Liver (tissue), 9 donors: ENCODE results near the gene USP40. TPM values are rescaled to one million over a fixed set of nuclear protein-coding genes. Genes with fewer than 3 reads are reported as not detected.

ENCODE experiments used
- DNase-seq: peaks from one replicate; pipeline ENCODE4 v3.0.0-alpha.2; 2017; ENCODE audit warnings: low spot score
- H3K27ac ChIP-seq, 2 donors: one replicate each; pipeline ENCODE4 v1.7.0; 2013; ENCODE audit warnings: inconsistent platforms in 2 of 2, low read length in 2 of 2, control low read depth in 1 of 2, low read depth in 1 of 2, mild to moderate bottlenecking in 1 of 2
- H3K27me3 ChIP-seq, 4 donors: one replicate each; pipeline versions ENCODE4 v1.6.1 to v1.7.0; 2013; ENCODE audit warnings: low read length in 3 of 4, inconsistent platforms in 1 of 4, mild to moderate bottlenecking in 1 of 4, moderate library complexity in 1 of 4; ENCODE audit not compliant: control insufficient read depth in 4 of 4, insufficient read depth in 4 of 4
- H3K36me3 ChIP-seq, 4 donors: one replicate each; pipeline versions ENCODE4 v1.6.1 to v1.7.0; 2013; ENCODE audit warnings: low read length in 3 of 4, mild to moderate bottlenecking in 3 of 4, low read depth in 1 of 4, moderate library complexity in 1 of 4; ENCODE audit not compliant: control insufficient read depth in 4 of 4, insufficient read depth in 3 of 4
- H3K4me1 ChIP-seq, 4 donors: one replicate each; pipeline versions ENCODE4 v1.6.1 to v1.7.0; 2013; ENCODE audit warnings: low read length in 3 of 4, mild to moderate bottlenecking in 3 of 4, moderate library complexity in 1 of 4; ENCODE audit not compliant: control insufficient read depth in 4 of 4, insufficient read depth in 4 of 4
- H3K4me3 ChIP-seq, 3 donors: one replicate each; pipeline versions ENCODE4 v1.6.1 to v1.7.0; 2013; ENCODE audit warnings: low read length in 3 of 3, control low read depth in 1 of 3, low read depth in 1 of 3, mild to moderate bottlenecking in 1 of 3
- H3K9ac ChIP-seq, 2 donors: one replicate each; pipeline ENCODE4 v1.7.0; 2013; ENCODE audit warnings: low read length in 2 of 2, mild to moderate bottlenecking in 2 of 2, moderate library complexity in 2 of 2, control low read depth in 1 of 2, low read depth in 1 of 2
- H3K9me3 ChIP-seq, 4 donors: one replicate each; pipeline versions ENCODE4 v1.6.1 to v1.7.0; 2013; ENCODE audit warnings: low read length in 3 of 4; ENCODE audit not compliant: control insufficient read depth in 4 of 4
- FOXA2 ChIP-seq: IDR thresholded peaks from 2 replicates; pipeline ENCODE4 v1.6.1; 2016; ENCODE audit warnings: antibody characterized with exemption
- GABPA ChIP-seq, 2 donors: IDR thresholded peaks in 1 of 2; conservative IDR thresholded peaks in 1 of 2; 2 replicates each; pipeline ENCODE4 v1.6.1; 2016; ENCODE audit warnings: antibody characterized with exemption in 2 of 2, mild to moderate bottlenecking in 1 of 2, moderate library complexity in 1 of 2
- HNF4A ChIP-seq, 2 donors: conservative IDR thresholded peaks; 2 replicates each; pipeline ENCODE4 v1.6.1; 2016; ENCODE audit warnings: antibody characterized with exemption in 2 of 2, mild to moderate bottlenecking in 2 of 2
- HNF4G ChIP-seq: IDR thresholded peaks from 2 replicates; pipeline ENCODE4 v1.6.1; 2016; ENCODE audit warnings: antibody characterized with exemption
- JUND ChIP-seq, 2 donors: IDR thresholded peaks; 2 replicates each; pipeline ENCODE4 v1.6.1; 2016; ENCODE audit warnings: antibody characterized with exemption in 2 of 2
- NR2F2 ChIP-seq: IDR thresholded peaks from 2 replicates; pipeline ENCODE4 v1.6.1; 2016; ENCODE audit warnings: antibody characterized with exemption
- RAD21 ChIP-seq, 2 donors: IDR thresholded peaks; 2 replicates each; pipeline ENCODE4 v1.6.1; 2016; ENCODE audit warnings: antibody characterized with exemption in 2 of 2, mild to moderate bottlenecking in 2 of 2
- RXRA ChIP-seq, 2 donors: IDR thresholded peaks; 2 replicates each; pipeline ENCODE4 v1.6.1; 2017 to 2018; ENCODE audit warnings: antibody characterized with exemption in 2 of 2, mild to moderate bottlenecking in 1 of 2
- SP1 ChIP-seq: IDR thresholded peaks from 2 replicates; pipeline ENCODE4 v1.6.1; 2018; ENCODE audit warnings: antibody characterized with exemption, mild to moderate bottlenecking
- YY1 ChIP-seq: IDR thresholded peaks from 2 replicates; pipeline ENCODE4 v1.6.1; 2016; ENCODE audit warnings: antibody characterized with exemption, mild to moderate bottlenecking
- WGBS: extraction: QIAGEN DNeasy Blood & Tissue Kit; methylation state at CpG from one replicate; pipeline ENCODE4 v1.1.7; 2013; 5-methylcytosine and 5-hydroxymethylcytosine counted together
- polyA plus RNA-seq, 2 donors: library from polyadenylated mRNA; stranded (reverse) in 1 of 2; unstranded in 1 of 2; fragments of 200-250 nt in 1 of 2; fragments of >200 nt in 1 of 2; fragmentation: Nextera tagmentation in 1 of 2; extraction: Ambion mirVana in 1 of 2; gene quantifications; one replicate each; pipeline versions ENCODE4 v1.2.1 to v1.2.3, GENCODE V29; 2013 to 2015
- total RNA-seq, 2 donors: library from RNA; depleted of rRNA; stranded (reverse); fragments of >200 nt; gene quantifications; one replicate each; pipeline ENCODE4 v1.2.3, GENCODE V29; 2014
- TF ChIP-seq, protein P1 (sequence below): IDR thresholded peaks from 2 replicates; pipeline ENCODE4 v1.6.1; 2016; ENCODE audit warnings: antibody characterized with exemption
- TF ChIP-seq, protein P2 (sequence below): fragments of 150-350 bp; IDR thresholded peaks from 2 replicates; pipeline ENCODE4 v1.5.1; 2017; ENCODE audit warnings: improper control_type of control experiment, low read depth, low read length; ENCODE audit not compliant: missing input control
- TF ChIP-seq, protein P3 (sequence below): IDR thresholded peaks from 2 replicates; pipeline ENCODE4 v1.6.1; 2016; ENCODE audit warnings: antibody characterized with exemption
- TF ChIP-seq, protein P4 (sequence below): IDR thresholded peaks from 2 replicates; pipeline ENCODE4 v1.6.1; 2016; ENCODE audit warnings: antibody characterized with exemption, mild to moderate bottlenecking
- donor health status: healthy.
- donor health status: healthy.
- donor health status: healthy.
- donor health status: healthy.
- donor health status: healthy.

Gene USP40
- total and polyA plus RNA-seq, 4 donors = 12.0 to 29.0 (median 17.1) TPM

DNA sequence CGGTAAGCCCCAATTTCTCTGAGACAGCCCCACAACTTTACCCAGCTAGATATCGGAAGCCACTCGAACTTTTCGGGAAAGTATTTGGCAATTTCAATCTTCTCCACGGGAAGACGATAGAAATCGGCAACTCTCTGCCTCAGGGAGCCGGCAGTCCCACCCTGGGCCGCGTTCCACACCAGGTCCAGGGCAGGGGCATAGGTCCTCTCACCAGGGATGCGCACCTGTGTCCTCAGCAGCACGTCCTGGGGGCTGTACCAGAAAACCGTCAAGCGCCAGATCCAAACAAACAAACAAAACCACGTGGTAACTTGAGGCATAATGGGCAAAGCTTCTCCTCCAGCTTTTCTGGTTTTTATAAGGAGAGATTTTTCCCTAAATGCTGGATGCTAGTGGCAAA lies 80.9 kb downstream of the USP40 start:
- Histone ChIP-seq H3K9ac (no peak overlapping the region), H3K9me3 (no peaks in the 10 kb centered on the region), H3K27me3 (no peaks in the 10 kb centered on the region), H3K27ac (no peak overlapping the region), H3K4me3 (no peak overlapping the region), H3K36me3 (peaks cover 13 to 61% (median 45%) of the 10 kb centered on the region in 4 donors), H3K4me1 (peaks cover 0 to 3% (median 0%) of the 10 kb centered on the region in 4 donors)
- 90% methylated on average over 15 of the region's 15 CpGs for WGBS
- no peak for DNase-seq
- no peak for TF ChIP-seq HNF4A (conservative IDR thresholded peaks at IDR 0.05)

DNA sequence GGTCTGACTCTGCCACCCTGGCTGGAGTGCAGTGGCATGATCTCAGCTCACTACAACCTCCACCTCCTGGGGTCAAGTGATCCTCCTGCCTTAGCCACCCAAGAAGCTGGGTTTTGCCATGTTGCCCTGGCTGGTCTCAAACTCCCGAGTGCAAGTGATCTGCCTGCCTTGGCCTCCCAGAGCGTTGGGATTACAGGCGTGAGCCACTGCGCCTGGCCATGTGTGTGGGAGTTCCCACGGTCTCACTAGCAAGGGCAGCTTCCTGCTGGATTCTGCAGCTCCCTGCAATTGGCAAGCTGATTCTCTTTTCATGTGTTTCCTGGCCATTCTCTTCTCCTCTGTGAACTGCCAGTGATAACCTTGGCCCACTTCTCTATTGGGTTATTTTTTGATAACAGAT lies 84.0 kb downstream of the USP40 start:
- H3K9me3 ChIP-seq = no peaks in the 10 kb centered on the region
- WGBS = 91% methylated on average over 5 of the region's 5 CpGs
- peaks cover 6 to 65% (median 29%) of the 10 kb centered on the region in 4 donors for H3K36me3 ChIP-seq
- DNase-seq = no peak
- peaks cover 0 to 3% (median 0%) of the 10 kb centered on the region in 4 donors for H3K4me1 ChIP-seq
- no peak overlapping the region for H3K9ac ChIP-seq
- TF ChIP-seq YY1 (no peak), GABPA (IDR thresholded peaks at IDR 0.05 in 1 of 2, conservative IDR thresholded peaks at IDR 0.05 in 1 of 2) (no peak), NR2F2 (no peak), SP1 (no peak), RAD21 (IDR thresholded peaks at IDR 0.05) (no peak), JUND (IDR thresholded peaks at IDR 0.05) (no peak), FOXA2 (no peak), HNF4G (no peak), RXRA (IDR thresholded peaks at IDR 0.05) (no peak)
- TF ChIP-seq, protein P1, sequence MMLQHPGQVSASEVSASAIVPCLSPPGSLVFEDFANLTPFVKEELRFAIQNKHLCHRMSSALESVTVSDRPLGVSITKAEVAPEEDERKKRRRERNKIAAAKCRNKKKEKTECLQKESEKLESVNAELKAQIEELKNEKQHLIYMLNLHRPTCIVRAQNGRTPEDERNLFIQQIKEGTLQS = no peak
- TF ChIP-seq, protein P2, sequence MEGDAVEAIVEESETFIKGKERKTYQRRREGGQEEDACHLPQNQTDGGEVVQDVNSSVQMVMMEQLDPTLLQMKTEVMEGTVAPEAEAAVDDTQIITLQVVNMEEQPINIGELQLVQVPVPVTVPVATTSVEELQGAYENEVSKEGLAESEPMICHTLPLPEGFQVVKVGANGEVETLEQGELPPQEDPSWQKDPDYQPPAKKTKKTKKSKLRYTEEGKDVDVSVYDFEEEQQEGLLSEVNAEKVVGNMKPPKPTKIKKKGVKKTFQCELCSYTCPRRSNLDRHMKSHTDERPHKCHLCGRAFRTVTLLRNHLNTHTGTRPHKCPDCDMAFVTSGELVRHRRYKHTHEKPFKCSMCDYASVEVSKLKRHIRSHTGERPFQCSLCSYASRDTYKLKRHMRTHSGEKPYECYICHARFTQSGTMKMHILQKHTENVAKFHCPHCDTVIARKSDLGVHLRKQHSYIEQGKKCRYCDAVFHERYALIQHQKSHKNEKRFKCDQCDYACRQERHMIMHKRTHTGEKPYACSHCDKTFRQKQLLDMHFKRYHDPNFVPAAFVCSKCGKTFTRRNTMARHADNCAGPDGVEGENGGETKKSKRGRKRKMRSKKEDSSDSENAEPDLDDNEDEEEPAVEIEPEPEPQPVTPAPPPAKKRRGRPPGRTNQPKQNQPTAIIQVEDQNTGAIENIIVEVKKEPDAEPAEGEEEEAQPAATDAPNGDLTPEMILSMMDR = no peak
- TF ChIP-seq, protein P3, sequence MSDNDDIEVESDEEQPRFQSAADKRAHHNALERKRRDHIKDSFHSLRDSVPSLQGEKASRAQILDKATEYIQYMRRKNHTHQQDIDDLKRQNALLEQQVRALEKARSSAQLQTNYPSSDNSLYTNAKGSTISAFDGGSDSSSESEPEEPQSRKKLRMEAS = no peak
- TF ChIP-seq, protein P4, sequence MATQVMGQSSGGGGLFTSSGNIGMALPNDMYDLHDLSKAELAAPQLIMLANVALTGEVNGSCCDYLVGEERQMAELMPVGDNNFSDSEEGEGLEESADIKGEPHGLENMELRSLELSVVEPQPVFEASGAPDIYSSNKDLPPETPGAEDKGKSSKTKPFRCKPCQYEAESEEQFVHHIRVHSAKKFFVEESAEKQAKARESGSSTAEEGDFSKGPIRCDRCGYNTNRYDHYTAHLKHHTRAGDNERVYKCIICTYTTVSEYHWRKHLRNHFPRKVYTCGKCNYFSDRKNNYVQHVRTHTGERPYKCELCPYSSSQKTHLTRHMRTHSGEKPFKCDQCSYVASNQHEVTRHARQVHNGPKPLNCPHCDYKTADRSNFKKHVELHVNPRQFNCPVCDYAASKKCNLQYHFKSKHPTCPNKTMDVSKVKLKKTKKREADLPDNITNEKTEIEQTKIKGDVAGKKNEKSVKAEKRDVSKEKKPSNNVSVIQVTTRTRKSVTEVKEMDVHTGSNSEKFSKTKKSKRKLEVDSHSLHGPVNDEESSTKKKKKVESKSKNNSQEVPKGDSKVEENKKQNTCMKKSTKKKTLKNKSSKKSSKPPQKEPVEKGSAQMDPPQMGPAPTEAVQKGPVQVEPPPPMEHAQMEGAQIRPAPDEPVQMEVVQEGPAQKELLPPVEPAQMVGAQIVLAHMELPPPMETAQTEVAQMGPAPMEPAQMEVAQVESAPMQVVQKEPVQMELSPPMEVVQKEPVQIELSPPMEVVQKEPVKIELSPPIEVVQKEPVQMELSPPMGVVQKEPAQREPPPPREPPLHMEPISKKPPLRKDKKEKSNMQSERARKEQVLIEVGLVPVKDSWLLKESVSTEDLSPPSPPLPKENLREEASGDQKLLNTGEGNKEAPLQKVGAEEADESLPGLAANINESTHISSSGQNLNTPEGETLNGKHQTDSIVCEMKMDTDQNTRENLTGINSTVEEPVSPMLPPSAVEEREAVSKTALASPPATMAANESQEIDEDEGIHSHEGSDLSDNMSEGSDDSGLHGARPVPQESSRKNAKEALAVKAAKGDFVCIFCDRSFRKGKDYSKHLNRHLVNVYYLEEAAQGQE = no peak
- no peak overlapping the region for H3K4me3 ChIP-seq
- H3K27me3 ChIP-seq = no peaks in the 10 kb centered on the region
- no peak overlapping the region for H3K27ac ChIP-seq
